ENCODE measurements around the gene ABTB1.

DNA sequence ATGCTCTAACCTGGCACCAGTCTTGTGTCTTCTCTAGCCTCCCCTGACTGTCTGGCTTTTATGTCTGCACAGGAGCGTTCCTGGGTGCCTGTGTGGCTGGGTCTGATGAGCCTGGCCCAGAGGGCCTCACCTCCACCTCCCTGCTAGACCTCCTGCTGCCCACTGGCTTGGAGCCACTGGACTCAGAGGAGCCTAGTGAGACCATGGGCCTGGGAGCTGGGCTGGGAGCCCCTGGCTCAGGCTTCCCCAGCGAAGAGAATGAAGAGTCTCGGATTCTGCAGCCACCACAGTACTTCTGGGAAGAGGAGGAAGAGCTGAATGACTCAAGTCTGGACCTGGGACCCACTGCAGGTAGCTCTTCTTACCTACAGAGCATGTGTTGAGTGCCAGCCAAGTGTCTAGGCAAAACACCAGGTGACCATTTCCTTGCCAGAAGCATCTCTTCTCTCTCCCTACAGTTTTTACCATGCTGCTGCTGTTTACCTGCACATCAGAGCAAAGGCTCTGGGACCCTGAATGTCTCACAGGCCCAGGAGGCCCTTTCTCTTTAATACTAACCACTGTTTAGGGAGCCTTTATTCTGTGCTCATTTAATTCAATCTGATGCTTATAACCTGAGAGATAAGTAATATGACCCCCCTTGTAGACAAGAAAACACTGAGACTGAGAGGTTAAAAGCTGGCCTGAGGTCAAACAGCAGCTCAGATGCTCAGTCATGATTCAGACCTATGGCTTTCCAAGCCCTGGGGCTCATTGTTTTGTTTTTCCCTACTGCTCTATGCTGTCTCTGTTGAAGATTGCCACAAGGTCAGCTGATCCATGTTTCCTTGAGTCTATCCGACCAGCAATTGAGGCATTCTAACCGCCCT lies 33.3 kb upstream of the ABTB1 start:
- TF ChIP-seq, protein P1, sequence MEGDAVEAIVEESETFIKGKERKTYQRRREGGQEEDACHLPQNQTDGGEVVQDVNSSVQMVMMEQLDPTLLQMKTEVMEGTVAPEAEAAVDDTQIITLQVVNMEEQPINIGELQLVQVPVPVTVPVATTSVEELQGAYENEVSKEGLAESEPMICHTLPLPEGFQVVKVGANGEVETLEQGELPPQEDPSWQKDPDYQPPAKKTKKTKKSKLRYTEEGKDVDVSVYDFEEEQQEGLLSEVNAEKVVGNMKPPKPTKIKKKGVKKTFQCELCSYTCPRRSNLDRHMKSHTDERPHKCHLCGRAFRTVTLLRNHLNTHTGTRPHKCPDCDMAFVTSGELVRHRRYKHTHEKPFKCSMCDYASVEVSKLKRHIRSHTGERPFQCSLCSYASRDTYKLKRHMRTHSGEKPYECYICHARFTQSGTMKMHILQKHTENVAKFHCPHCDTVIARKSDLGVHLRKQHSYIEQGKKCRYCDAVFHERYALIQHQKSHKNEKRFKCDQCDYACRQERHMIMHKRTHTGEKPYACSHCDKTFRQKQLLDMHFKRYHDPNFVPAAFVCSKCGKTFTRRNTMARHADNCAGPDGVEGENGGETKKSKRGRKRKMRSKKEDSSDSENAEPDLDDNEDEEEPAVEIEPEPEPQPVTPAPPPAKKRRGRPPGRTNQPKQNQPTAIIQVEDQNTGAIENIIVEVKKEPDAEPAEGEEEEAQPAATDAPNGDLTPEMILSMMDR (IDR thresholded peaks at IDR 0.05; ENCODE audit: low read length) = no peak
- TF ChIP-seq EZH2 (IDR thresholded peaks at IDR 0.05; ENCODE audit: borderline replicate concordance, low read length) = no peak
